ENCODE results near the gene SRSF10.
A peak's percentile ranks its signal among the peaks of the same experiment; 100 is the strongest.
"Not testable (repeated sequence)": the region's sequence is repeated elsewhere in the genome, so short reads cannot be mapped to it uniquely, and the experiment has no call there.

Gene SRSF10

GRCh38 chr1:23996700-23997229 is 16.6 kb upstream of the SRSF10 start:
- no peak for DNase-seq

GRCh38 chr1:23995431-23995837 is 15.3 kb upstream of the SRSF10 start:
- DNase-seq = no peak

- DNase-seq = not testable (repeated sequence)
These were observed 11.9 kb upstream of the SRSF10 start for GRCh38 chr1:23992011-23992410.

- DNase-seq = no peak
These were observed 9.1 kb upstream of the SRSF10 start for GRCh38 chr1:23989263-23989662.

GRCh38 chr1:23987038-23987437 is 6.9 kb upstream of the SRSF10 start:
- DNase-seq = not testable (repeated sequence)

- DNase-seq = no peak
These were observed 4.5 kb upstream of the SRSF10 start for GRCh38 chr1:23984417-23985186.

- no peak for DNase-seq
These were observed 572 bp upstream of the SRSF10 start for GRCh38 chr1:23980728-23981070.

- no peak for DNase-seq
These were observed 693 bp downstream of the SRSF10 start for GRCh38 chr1:23979387-23979880.

GRCh38 chr1:23978805-23979204 is 1.3 kb downstream of the SRSF10 start:
- no peak for DNase-seq

- DNase-seq = no peak
These were observed 2.3 kb downstream of the SRSF10 start for GRCh38 chr1:23977854-23978191.

- DNase-seq = no peak
These were observed 2.8 kb downstream of the SRSF10 start for GRCh38 chr1:23977187-23977853.

GRCh38 chr1:23967871-23968270 is 12.3 kb downstream of the SRSF10 start:
- no peak for DNase-seq

GRCh38 chr1:23966973-23967493 is 13.1 kb downstream of the SRSF10 start:
- no peak for DNase-seq

GRCh38 chr1:23964790-23965740 is 15.1 kb downstream of the SRSF10 start:
- DNase-seq = no peak

GRCh38 chr1:23964235-23964668 is 15.9 kb downstream of the SRSF10 start:
- no peak for DNase-seq

GRCh38 chr1:23963617-23964234 is 16.4 kb downstream of the SRSF10 start:
- no peak for DNase-seq

- no peak for DNase-seq
These were observed 19.7 kb downstream of the SRSF10 start for GRCh38 chr1:23960291-23961020.

GRCh38 chr1:23959461-23960290 is 20.5 kb downstream of the SRSF10 start, which contains the start of gene PNRC2:
PNRC2 (plus strand) TSS chr1:23959828; CDS start chr1:23961458, 1,630 bp downstream.
- DNase-seq = peak; percentile 88

GRCh38 chr1:23958810-23959460 is 21.2 kb downstream of the SRSF10 start:
- peak; percentile 73 for DNase-seq

Measured in amniotic stem cell (primary cell).